ENCODE results near the gene CISH. TPM values are rescaled to one million over a fixed set of nuclear protein-coding genes. Genes with fewer than 3 reads are reported as not detected.

CISH gene
- total and polyA plus RNA-seq, 4 donors, result 37.8 to 104 (median 46.6) TPM

- H3K4me1 ChIP-seq (ENCODE audit: control insufficient read depth in 5 of 5, insufficient read depth in 5 of 5, low read length in 5 of 5), result peaks cover 0 to 19% (median 4%) of the 10 kb centered on the region in 5 donors
- ATAC-seq (ENCODE audit: insufficient read depth, low FRiP score), result peak; percentile 4
- WGBS, 2 donors, result 61 to 66% methylated on average over 9 of the region's 9 CpGs
- TF ChIP-seq, protein P1, sequence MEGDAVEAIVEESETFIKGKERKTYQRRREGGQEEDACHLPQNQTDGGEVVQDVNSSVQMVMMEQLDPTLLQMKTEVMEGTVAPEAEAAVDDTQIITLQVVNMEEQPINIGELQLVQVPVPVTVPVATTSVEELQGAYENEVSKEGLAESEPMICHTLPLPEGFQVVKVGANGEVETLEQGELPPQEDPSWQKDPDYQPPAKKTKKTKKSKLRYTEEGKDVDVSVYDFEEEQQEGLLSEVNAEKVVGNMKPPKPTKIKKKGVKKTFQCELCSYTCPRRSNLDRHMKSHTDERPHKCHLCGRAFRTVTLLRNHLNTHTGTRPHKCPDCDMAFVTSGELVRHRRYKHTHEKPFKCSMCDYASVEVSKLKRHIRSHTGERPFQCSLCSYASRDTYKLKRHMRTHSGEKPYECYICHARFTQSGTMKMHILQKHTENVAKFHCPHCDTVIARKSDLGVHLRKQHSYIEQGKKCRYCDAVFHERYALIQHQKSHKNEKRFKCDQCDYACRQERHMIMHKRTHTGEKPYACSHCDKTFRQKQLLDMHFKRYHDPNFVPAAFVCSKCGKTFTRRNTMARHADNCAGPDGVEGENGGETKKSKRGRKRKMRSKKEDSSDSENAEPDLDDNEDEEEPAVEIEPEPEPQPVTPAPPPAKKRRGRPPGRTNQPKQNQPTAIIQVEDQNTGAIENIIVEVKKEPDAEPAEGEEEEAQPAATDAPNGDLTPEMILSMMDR (IDR thresholded peaks at IDR 0.05; ENCODE audit: control extremely low read depth, extremely low read depth), result no peak
- no peak for DNase-seq
- H3K9me3 ChIP-seq (ENCODE audit: control insufficient read depth in 4 of 4, insufficient read depth in 3 of 4, low read length in 3 of 4), result peaks cover 0 to 1% (median 0%) of the 10 kb centered on the region in 4 donors
- H3K27me3 ChIP-seq (ENCODE audit: control insufficient read depth in 3 of 3, insufficient read depth in 3 of 3, low read length in 2 of 3), result no peaks in the 10 kb centered on the region
- H3K9ac ChIP-seq (ENCODE audit: insufficient read depth in 1 of 2, low read length in 2 of 2), result no peak overlapping the region
- H3K27ac ChIP-seq (ENCODE audit: low read depth in 1 of 2, low read length in 1 of 2), result peak overlapping the region in 1 of 2 donors; percentile 93
- H3K36me3 ChIP-seq (ENCODE audit: control insufficient read depth in 4 of 4, insufficient read depth in 4 of 4, low read length in 4 of 4), result no peaks in the 10 kb centered on the region
- H3K4me3 ChIP-seq, result no peak overlapping the region
Observed at GRCh38 chr3:50591196-50591741, 20.3 kb downstream of the CISH start.

DNA sequence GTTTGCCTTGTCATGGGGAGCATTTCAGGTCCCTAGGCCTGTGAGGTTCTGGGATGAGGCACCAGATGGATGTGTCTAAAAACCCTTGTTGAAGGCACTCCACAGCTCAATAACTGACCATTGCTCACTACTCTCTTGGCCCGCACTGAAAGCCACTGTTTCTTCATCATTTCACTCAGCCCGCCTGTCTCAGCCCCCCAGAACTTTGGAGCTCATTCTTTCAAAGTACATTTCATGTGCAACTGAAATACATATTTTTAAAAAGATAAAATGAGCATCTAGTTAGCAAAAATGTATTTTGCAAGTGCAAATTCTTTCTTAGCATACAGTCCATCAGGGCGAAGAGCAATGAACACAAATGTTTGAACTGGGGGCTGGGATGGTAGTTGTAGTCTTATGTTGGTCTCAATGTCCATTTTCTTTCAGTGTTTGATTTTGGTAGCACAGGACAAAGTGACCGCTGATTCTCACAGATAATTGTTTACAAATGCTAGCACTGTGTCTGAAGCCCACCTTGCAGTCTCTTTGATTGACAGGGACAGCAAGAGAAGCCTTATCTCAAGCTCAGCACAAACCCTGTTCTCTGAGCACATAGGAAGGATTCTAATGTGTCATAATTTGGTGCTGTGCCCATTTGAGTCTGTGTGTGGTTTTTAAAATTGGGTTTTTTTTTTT lies 22.7 kb downstream of the CISH start:
- Histone ChIP-seq H3K9ac (ENCODE audit: insufficient read depth in 1 of 2, low read length in 2 of 2) (no peak overlapping the region), H3K4me1 (ENCODE audit: control insufficient read depth in 5 of 5, insufficient read depth in 5 of 5, low read length in 5 of 5) (peaks cover 0 to 19% (median 0%) of the 10 kb centered on the region in 5 donors), H3K27ac (ENCODE audit: low read depth in 1 of 2, low read length in 1 of 2) (peak overlapping the region in 1 of 2 donors; percentile 43), H3K36me3 (ENCODE audit: control insufficient read depth in 4 of 4, insufficient read depth in 4 of 4, low read length in 4 of 4) (no peaks in the 10 kb centered on the region), H3K4me3 (no peak overlapping the region), H3K9me3 (ENCODE audit: control insufficient read depth in 4 of 4, insufficient read depth in 3 of 4, low read length in 3 of 4) (no peaks in the 10 kb centered on the region), H3K27me3 (ENCODE audit: control insufficient read depth in 3 of 3, insufficient read depth in 3 of 3, low read length in 2 of 3) (no peaks in the 10 kb centered on the region)
- TF ChIP-seq, protein P1 (IDR thresholded peaks at IDR 0.05; ENCODE audit: control extremely low read depth, extremely low read depth), result no peak
- ATAC-seq (ENCODE audit: insufficient read depth, low FRiP score), result no peak
- no peak for DNase-seq
- 83 to 90% methylated on average over 4 of the region's 4 CpGs for WGBS, 2 donors

GRCh38 chr3:50587806-50588758 lies 23.5 kb downstream of the CISH start:
- no peak overlapping the region for H3K9ac ChIP-seq (ENCODE audit: insufficient read depth in 1 of 2, low read length in 2 of 2)
- no peak for DNase-seq
- H3K4me1 ChIP-seq (ENCODE audit: control insufficient read depth in 5 of 5, insufficient read depth in 5 of 5, low read length in 5 of 5), result peaks cover 0 to 25% (median 0%) of the 10 kb centered on the region in 5 donors
- H3K27ac ChIP-seq (ENCODE audit: low read depth in 1 of 2, low read length in 1 of 2), result peak overlapping the region in 1 of 2 donors; percentile 62
- WGBS, 2 donors, result 59% methylated on average over 17 of the region's 17 CpGs
- no peak overlapping the region for H3K4me3 ChIP-seq
- H3K36me3 ChIP-seq (ENCODE audit: control insufficient read depth in 4 of 4, insufficient read depth in 4 of 4, low read length in 4 of 4), result no peaks in the 10 kb centered on the region
- no peak for ATAC-seq (ENCODE audit: insufficient read depth, low FRiP score)
- no peaks in the 10 kb centered on the region for H3K27me3 ChIP-seq (ENCODE audit: control insufficient read depth in 3 of 3, insufficient read depth in 3 of 3, low read length in 2 of 3)
- TF ChIP-seq, protein P1 (IDR thresholded peaks at IDR 0.05; ENCODE audit: control extremely low read depth, extremely low read depth), result no peak
- no peaks in the 10 kb centered on the region for H3K9me3 ChIP-seq (ENCODE audit: control insufficient read depth in 4 of 4, insufficient read depth in 3 of 4, low read length in 3 of 4)
